HG02588 (cell line): ENCODE results near the gene A4GALT.
"Not testable (repeated sequence)": the region's sequence is repeated elsewhere in the genome, so short reads cannot be mapped to it uniquely, and the experiment has no call there.

Experiments used
- ATAC-seq: cut with Tn5 transposase; IDR thresholded peaks from one replicate; pipeline ENCODE4 v1.9.1; 2021; ENCODE audit warnings: mild to moderate bottlenecking, moderate library complexity; ENCODE audit not compliant: unreplicated experiment

A4GALT gene

GRCh38 chr22:42720263-42721044, at the start of gene A4GALT:
Gene A4GALT, minus strand, starts transcription at chr22:42720870. Its CDS starts 26,919 bp downstream, at chr22:42693951.
- ATAC-seq, result no peak

- ATAC-seq, result no peak
Observed at GRCh38 chr22:42770448-42770726, 49.7 kb upstream of the A4GALT start.

GRCh38 chr22:42769574-42770447, 49.1 kb upstream of the A4GALT start:
- peak; percentile 78 for ATAC-seq

GRCh38 chr22:42769238-42769573, 48.5 kb upstream of the A4GALT start:
- ATAC-seq, result no peak

GRCh38 chr22:42768385-42769035, 47.8 kb upstream of the A4GALT start:
- ATAC-seq, result no peak

GRCh38 chr22:42766860-42767259, 46.2 kb upstream of the A4GALT start:
- ATAC-seq, result no peak

GRCh38 chr22:42764895-42765363, 44.3 kb upstream of the A4GALT start:
- ATAC-seq, result no peak

GRCh38 chr22:42763965-42764480, 43.4 kb upstream of the A4GALT start:
- ATAC-seq, result no peak

- no peak for ATAC-seq
Observed at GRCh38 chr22:42760806-42761565, 40.3 kb upstream of the A4GALT start.

GRCh38 chr22:42758931-42759629, 38.4 kb upstream of the A4GALT start:
- no peak for ATAC-seq

- not testable (repeated sequence) for ATAC-seq
Observed at GRCh38 chr22:42755553-42755952, 34.9 kb upstream of the A4GALT start.

GRCh38 chr22:42755121-42755520, 34.5 kb upstream of the A4GALT start:
- ATAC-seq, result not testable (repeated sequence)

GRCh38 chr22:42754658-42755057, 34.0 kb upstream of the A4GALT start:
- no peak for ATAC-seq

- ATAC-seq, result no peak
Observed at GRCh38 chr22:42752912-42753311, 32.2 kb upstream of the A4GALT start.

- ATAC-seq, result no peak
Observed at GRCh38 chr22:42752230-42752746, 31.6 kb upstream of the A4GALT start.

- not testable (repeated sequence) for ATAC-seq
Observed at GRCh38 chr22:42750421-42750820, 29.8 kb upstream of the A4GALT start.

GRCh38 chr22:42747701-42748513, 27.2 kb upstream of the A4GALT start:
- no peak for ATAC-seq

GRCh38 chr22:42745118-42745517, 24.4 kb upstream of the A4GALT start:
- no peak for ATAC-seq

- ATAC-seq, result no peak
Observed at GRCh38 chr22:42743501-42743991, 22.9 kb upstream of the A4GALT start.
